GM21367 (cell line): ENCODE data around the gene CACNA2D4.

Source experiments
- ATAC-seq: cut with Tn5 transposase; IDR thresholded peaks from one replicate; pipeline ENCODE4 v1.9.1; 2021; ENCODE audit not compliant: unreplicated experiment

CACNA2D4 gene

DNA sequence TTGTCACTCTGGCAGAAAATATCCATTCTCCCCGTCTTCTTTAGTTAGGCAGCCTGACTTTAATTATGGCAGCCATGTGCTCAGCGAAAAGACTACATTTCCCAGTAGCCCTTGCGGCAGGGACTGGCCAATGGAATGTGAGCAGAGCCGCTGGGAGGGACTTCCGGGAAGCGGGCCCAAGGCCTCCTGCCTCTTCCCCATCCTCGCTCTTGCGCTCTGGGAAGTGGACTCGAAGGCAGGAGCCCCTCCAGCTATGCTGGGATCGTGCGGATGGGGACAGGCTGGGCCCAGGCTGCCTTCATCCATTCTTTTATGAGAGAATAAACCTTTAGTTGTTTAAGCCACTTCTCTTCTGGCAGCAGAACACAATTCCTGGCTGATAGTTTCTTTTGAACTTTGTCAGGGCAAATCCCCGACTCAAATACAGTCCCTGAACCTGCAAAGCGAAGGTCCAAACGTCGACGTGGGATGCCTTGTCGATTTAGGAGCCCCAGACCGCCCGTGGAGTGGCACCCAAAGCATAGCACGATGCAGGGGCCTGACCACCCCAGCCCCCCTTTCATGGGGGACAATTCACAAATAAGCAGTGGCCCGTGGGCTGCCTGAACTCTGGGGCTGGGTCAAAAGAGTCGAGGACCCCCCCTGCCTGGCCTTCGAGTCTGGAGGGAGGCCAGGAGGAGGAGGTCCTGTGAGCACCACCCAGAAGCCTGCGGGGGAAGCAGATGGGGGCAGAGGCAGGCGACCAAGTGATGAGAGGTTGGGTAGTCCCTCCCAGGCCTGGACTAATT lies 113.7 kb downstream of the CACNA2D4 start:
- peak; percentile 76 for ATAC-seq

GRCh38 chr12:1803736-1804135 lies 114.7 kb downstream of the CACNA2D4 start:
- ATAC-seq, result no peak

DNA sequence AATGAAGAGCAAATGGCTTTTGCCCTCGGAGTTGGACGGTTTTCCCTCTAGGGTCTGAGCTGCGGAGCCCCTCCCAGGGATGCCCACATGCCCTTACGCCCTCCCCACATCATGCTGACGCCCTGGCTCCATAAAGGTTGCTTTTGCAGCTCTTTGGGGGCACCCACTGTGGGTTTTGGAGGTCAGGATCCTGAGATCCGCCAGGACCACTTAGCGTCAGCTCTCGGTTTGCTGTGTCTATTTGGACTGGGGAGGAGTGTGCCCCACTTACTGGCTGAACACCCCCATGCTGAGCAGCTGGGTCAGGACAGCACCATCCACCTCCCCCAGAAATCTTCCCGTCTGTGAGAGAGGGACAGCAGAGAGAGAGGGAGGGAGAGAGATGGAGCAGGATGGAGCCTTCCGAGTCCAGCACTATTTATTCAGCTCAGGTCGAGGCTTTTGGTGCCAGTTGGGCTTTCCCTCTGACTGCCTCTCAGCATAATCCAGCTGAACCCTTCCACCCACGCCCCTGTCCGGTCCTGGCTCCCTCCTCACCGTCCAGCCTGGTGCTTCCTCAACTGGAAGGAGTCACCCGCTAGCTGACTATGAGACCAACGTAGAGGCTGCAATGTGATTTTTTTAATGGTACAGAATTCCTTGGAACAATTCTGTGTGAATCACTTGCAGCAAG lies 117.0 kb downstream of the CACNA2D4 start:
- ATAC-seq, result no peak

DNA sequence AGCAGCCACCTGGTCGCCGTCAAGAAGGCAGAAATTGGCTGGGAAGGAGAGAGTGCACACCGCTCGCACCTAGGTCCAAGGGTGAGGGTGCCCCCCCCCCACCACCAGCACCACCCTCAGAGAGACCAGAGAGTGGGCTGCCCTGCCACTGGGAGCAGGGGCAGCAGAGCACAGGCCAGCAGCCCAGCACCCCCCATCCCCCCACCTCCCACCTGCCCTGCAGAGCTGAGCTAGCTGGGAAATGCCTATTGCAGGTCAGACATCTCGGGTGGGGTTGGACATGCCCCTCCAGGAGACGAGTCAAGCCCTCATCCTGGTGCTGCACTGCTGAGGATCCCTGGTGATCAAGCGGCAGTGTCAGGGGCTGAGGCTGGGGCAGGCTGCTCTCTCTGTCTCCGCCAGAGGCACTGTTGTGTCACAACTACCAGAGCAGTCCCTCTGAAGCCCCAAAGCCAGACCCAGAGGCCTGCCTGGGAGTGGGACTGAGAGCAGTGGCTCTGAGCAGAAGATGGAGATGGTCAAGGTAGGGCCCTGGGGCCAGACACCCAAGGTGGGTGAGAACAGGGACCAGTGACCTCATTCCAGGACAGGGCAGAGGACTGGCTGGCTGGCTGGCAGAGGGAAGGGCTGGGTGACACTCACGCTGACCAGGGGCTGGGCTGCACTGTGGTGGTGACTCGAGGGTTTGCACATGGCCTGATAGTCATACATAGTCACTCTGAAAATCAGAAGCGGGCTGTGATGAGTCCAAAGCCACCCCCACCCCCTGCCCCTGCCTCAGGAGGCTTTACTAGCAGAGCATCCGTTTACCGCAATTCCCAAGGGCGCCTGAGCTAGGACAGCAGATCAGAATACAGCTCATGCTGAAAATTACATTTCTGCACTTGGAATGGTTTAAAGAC lies 117.8 kb downstream of the CACNA2D4 start:
- no peak for ATAC-seq

DNA sequence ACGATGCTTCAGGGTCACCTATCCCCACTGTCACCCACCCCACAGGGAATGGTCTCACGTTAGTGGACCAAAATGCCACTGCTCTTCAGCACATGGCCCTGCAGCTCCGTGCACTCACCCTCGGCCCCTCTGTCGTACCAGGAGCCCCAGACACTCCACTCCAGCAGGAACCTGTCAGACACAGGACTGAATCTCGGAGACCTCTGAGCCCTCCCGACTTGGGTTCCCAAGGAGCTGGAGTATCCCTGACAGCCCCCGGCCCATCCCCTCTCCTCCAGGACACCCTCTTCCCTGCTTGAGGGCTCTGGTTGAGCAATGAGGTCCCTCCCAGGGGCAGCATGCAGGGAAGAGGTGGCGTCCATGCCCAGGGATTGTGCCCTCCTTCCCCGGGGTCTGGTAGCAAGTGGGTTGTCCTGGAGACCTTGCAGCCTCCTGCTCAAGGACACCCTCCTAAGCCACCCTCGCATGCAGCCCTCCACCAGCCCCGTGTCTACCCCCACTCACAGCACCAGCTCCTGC lies 118.5 kb downstream of the CACNA2D4 start:
- ATAC-seq, result no peak

GRCh38 chr12:1799051-1799881 lies 119.2 kb downstream of the CACNA2D4 start:
- no peak for ATAC-seq

DNA sequence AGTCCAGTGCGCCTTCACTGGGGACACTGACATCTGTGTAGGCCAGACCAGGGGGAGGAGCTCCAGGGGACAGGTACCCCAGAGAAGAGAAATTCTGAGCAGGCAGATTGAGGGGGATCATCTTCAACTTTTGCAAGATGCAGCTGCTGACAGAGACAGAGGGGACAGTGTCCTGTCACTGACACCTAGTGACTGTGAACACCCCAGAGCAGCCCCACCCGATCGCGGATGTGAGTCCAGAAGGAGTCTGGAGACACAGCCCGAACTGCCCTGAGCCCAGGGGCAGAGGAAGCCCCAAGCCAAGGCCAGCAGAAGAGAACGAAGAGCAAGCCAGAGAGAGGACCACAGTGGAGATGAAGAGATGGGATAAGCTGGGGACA lies 119.8 kb downstream of the CACNA2D4 start:
- no peak for ATAC-seq

- ATAC-seq, result no peak
Observed at GRCh38 chr12:1797991-1798640, 120.3 kb downstream of the CACNA2D4 start.

DNA sequence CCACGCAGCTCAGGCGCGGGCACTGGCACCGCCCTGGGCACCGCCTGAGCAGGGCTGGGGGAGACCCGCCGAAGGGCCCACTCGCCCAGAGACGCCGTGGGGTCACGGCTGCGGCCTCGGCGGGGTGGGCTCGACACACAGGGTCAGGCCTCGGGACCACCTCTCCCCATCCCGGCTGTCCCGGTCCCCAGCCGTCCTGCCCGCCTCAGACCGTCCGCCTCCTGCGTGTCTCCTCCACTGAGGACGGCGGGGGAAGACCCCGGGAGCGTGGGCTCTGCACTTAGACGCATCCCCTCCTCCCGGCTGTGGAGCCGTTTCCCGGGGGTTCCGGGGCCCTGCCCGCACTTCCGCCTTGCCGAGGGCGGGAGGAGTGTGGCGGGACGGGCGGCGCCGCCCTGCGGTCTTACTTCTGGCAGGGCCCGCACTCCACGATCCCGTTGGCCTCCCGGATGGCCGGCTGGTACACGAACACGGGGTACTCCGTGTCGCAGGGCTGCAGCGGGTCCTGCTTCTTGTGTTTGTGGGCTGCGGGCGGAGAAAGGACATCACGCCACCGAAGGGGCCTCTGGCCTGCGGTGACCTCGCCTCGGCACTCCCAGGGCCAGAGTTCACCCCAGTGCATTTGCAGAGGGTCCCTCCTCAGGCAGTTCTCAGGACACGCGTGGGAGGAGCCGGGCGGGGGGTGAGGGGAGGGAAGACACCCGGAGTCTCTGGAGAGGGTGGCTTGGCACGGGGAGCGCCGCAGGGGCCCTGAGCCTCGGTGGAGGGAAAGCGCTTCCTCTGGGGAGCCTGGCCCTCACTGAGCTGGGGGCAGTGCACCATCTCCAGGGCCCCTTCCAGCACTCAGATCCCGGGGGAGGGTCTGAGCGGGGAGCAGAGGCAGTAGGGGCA lies 121.2 kb downstream of the CACNA2D4 start:
- no peak for ATAC-seq

DNA sequence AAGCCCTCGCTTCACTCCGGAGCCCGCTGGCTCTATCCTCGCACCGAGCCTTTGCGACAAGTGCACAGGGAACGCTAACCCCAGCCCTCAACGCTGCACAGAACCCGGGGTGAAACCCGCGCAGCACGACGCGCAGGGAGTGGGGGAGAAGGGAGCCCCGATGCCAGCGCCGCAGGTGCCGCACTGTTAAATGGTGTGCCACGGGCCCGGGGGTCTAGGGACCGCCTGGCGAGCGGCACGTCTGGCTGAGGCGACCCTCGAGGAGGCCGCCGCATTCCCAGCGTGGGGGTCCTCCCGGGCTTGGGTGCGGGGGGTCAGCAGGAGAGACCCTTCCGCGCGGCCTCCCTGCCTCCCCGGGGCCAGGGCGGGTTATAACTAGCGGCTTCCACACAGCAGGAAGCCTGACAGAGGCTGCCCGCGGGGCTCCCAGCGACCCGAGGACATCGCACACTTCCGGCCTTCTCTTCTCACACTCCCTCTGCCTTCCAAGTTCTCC lies 121.9 kb downstream of the CACNA2D4 start:
- ATAC-seq, result no peak

DNA sequence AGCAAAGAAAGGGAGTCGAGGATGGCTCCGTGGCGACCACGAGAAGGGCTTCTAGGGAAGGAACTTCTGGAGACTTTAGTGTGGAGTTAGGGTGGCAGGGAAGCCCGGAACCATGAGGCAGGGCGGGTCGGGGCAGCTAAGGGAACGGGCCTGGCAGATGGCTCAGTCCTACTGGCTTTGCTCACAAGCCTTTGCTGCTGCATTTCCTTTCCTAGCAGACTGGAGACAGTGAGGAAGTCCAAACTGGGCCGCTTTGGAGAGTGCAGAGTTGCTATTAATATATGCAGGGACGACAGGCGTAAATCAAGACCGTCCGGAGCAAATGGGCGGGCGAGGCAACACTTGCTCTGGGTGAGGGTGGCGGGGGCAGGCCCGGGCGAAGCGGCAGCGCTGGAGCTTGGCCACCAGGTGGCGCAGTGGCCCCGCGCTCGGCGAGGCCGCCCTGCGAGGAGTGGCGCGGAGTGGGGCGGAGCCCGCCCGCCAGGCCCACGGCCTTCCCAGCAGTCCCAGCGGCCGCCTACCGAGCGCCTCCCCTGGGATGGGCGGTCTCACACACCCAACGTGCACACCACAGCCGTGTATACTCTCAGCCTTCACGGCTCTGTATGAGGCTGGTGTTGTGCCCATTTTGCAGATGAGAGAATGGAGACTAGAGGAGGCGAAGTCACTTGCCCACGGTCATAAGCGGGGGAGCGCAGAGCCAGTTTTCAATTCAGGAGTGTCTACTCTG lies 122.5 kb downstream of the CACNA2D4 start:
- peak; percentile 62 for ATAC-seq

DNA sequence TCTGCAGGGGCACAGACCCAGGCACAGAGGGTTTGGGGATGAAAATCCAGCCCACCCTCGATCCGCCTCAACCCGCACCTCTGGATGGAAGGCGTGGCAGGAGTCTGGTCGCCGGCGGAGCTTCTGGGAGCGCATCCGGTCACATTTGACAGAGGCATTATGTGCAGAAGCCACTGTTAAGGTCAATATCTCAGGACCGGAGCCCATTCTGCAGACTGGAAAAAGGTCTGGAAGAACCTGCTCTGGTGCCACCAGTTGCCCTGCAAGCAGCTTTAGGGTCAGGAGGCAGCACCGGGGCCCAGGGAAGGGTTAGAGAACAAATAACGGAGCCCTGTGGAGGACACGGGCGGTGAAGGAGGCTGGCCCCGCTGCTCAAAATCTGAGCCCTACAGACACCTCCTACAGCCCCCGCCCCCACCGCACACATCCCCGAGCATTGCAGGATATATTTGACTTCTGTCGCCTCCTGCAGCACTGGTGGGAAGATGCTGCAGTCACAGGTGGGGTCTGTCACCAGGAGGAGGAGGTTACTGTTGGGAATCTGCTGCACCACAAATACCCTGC lies 123.1 kb downstream of the CACNA2D4 start:
- ATAC-seq, result no peak

DNA sequence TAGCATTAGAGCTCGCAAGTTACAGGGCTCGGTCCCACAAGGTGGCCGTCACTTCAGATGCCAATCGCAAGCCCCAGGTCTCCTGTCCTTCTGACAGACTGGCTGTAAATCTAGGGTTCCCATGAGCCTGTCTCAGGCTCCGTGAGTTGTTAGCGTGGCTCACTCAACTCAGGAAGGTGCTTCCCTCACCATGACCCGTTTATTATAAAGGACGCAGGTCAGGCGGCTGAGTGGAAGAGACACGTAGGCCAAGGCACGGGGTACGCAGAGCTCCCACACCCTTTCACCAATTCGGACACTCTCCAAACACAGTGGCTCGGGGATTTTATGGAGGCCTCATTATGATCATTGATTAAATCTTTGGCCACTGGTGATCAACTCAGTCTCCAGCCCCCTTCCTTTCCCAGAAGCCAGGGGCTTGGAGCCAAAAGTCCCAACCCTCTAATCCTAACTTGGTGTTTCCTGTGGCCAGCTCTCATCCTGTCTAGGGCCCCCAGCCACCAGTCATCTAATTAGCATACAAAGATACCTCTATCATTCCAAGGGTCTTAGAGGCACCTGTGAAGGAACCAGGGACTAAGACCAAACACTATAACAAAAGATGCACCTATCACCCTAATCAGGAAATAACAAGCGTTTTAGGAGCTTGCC lies 123.9 kb downstream of the CACNA2D4 start:
- ATAC-seq, result no peak

GRCh38 chr12:1793426-1794210 lies 124.8 kb downstream of the CACNA2D4 start:
- ATAC-seq, result no peak

GRCh38 chr12:1792406-1792805 lies 126.0 kb downstream of the CACNA2D4 start:
- ATAC-seq, result no peak

GRCh38 chr12:1791104-1791841 lies 127.2 kb downstream of the CACNA2D4 start:
- ATAC-seq, result no peak
